Pulmonary artery endothelial cell (primary cell): Measurements from ENCODE around the gene NADK2. TPM values are rescaled to one million over a fixed set of nuclear protein-coding genes. Genes with fewer than 3 reads are reported as not detected.
"Not testable (repeated sequence)": the region's sequence is repeated elsewhere in the genome, so short reads cannot be mapped to it uniquely, and the experiment has no call there.

Source experiments
- DNase-seq: peaks from one replicate; pipeline ENCODE4 v3.0.0-alpha.2; 2011; ENCODE audit warnings: low read depth, low spot score
- total RNA-seq: library from RNA; depleted of rRNA; stranded (reverse); fragments of >200 nt; gene quantifications from 2 replicates; pipeline ENCODE4 v1.2.3, GENCODE V29; 2014

The NADK2 gene
- 16.2 and 22.4 TPM in 2 replicates for total RNA-seq

- peak; percentile 86 for DNase-seq
Measured at GRCh38 chr5:36241631-36242533, at the start of gene NADK2. TSS of gene NADK2 (minus strand) at chr5:36241925. CDS start at chr5:36241798, 127 bp downstream.

- no peak for DNase-seq
Measured at GRCh38 chr5:36285837-36286615, 44.3 kb upstream of the NADK2 start.

- not testable (repeated sequence) for DNase-seq
Measured at GRCh38 chr5:36283775-36284174, 42.0 kb upstream of the NADK2 start.

GRCh38 chr5:36281626-36282025 lies 39.9 kb upstream of the NADK2 start:
- no peak for DNase-seq

- no peak for DNase-seq
Measured at GRCh38 chr5:36279054-36279698, 37.5 kb upstream of the NADK2 start.

GRCh38 chr5:36277521-36278176 lies 35.9 kb upstream of the NADK2 start:
- no peak for DNase-seq

DNA sequence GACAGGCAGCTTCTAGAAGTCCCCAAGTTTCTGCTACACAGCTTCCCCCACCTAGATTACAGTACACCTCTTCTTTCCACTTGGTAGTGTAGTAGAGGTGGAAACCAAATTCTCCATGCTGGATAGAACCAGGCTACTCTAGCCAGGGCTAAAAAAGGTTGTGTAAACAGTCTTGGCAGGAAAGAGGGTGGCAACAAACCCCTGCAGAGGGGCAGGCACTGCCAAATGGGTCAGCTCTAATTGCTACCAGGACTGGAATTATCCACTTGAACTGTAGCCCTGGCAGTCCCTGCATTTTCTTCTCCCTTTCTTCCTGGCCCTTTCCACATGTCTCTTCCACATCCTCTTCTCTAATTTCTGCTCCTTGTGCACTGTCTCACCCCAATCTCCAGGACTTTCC lies 35.1 kb upstream of the NADK2 start:
- DNase-seq = no peak

DNA sequence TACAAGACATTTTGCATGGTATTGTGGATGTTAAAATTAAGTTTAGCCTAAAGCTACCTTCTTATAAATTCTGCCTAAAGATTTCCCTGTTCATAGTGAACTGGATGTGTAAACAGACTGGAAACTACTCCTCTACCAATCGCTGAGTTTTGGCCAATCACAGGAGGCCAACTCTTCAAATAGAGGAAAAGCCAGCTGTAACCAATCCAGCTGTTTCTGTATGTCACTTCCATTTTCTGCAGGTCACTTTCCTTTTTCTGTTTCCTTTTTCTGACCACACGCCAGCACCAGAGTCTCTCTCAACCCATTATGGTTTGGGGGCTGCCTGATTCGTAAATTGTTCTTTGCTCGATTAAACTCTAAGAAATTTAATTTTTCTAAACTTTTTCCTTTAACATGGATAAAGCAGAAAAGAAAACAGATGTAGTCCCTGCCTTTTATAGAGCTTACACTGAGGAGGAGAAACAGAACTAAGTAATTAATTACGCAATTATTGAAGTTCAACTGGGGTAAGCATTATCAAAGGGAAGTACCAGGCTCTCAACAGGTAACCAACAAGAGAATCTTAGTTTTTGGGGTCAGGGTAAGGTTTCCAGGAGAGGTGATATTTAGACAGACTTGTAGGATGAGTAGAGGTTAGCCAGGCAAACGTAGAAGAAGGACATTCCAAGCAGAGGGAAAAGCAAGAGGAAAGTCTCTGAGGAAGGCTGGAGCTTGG lies 32.2 kb upstream of the NADK2 start:
- no peak for DNase-seq

DNA sequence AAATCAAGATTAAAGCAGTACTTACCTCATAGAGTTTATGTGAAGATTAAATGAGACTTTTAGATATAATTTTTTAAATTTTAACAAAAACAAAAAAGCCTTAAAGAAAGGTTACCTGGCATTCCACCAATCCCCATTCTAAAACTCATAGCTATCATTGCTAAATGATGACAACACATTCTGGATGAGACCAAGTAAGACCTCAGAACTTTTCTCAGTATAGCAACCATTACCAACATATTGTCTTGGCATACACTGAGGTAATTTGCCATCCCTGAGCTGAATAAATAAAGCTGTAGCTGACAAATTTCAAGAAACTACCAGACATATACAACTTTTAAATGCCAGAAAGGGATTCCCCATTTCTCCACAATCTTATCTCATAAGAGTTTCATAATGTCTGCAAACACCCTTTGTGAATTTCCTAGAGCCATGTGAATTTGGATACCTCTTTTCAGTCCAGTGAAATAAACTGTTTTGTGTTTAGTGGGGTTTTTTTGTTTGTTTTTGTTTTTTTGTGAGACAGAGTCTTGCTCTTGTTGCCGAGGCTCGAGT lies 30.5 kb upstream of the NADK2 start:
- no peak for DNase-seq

DNA sequence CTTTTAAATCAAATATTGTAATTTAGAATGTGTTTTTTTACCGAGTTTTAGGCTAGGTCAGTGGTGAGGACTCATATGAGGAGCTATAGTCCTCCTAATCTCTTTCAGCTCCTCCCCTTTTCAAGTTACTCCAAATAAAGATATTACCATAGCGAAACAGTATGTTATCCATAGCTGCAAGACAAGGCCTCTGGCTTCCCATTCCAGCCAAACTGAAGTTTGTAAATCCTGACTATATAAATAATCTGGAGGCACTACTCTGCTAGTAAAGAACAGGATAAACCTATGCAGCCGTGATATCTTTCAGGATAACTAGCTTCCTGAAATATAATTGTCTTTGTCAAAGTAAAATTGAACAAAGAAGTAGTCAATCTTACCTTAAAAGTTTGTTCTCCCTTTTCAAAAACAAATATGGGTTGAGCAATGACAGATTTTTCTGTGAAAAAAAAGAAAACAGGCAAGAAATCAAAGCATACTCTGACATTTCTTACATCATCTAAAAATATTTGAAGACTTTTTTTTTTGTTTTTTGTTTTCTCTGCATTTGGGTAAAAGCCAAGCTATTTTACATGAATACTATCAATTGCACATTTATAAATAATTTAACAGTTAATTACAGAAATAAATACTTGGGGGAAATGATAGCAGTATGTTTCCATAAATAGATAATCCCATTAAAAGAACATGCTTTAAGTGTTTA lies 29.3 kb upstream of the NADK2 start:
- DNase-seq = no peak

- DNase-seq = no peak
Measured at GRCh38 chr5:36270175-36270574, 28.4 kb upstream of the NADK2 start.

GRCh38 chr5:36269478-36269877 lies 27.8 kb upstream of the NADK2 start:
- no peak for DNase-seq

DNA sequence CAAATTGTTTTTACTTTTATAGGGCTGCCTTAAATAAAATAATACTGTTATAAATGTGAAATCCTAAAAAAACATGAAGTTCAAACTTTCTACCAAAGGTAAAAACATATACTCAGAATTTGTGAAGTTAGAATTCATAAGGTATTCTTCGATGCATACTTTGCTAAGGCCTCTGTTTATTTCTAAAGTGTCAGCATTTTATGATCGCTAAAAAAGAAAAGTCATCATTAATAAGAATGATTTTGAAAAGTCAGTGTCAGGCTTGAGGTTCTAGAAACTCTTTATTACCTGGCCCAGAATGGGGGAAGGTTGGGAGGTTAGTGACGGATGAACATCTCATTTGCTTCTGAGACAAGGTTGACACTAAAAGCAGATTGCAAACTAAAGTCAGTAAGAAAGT lies 26.2 kb upstream of the NADK2 start:
- DNase-seq = no peak

GRCh38 chr5:36264202-36264760 lies 22.6 kb upstream of the NADK2 start:
- no peak for DNase-seq

- no peak for DNase-seq
Measured at GRCh38 chr5:36261186-36261585, 19.5 kb upstream of the NADK2 start.

DNA sequence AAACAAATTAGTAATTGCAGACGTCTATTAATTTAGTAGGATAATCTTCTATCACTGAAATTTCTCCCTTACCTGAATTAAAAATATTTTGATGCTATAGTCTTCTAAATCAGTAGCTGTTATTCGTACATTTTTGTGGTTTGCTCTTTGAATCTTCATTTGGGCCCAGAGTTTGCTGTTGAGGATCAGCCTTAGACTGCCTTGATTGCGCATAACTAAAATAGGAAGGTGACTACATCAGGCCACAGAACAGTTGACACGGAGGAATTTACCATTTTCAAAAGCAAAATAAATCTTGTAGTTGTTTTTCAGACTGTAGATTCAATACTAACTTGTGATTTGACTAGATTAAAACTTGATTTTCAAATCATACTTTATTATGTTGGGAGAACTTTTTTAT lies 11.8 kb upstream of the NADK2 start:
- no peak for DNase-seq

GRCh38 chr5:36252722-36253365 lies 11.1 kb upstream of the NADK2 start:
- DNase-seq = no peak

DNA sequence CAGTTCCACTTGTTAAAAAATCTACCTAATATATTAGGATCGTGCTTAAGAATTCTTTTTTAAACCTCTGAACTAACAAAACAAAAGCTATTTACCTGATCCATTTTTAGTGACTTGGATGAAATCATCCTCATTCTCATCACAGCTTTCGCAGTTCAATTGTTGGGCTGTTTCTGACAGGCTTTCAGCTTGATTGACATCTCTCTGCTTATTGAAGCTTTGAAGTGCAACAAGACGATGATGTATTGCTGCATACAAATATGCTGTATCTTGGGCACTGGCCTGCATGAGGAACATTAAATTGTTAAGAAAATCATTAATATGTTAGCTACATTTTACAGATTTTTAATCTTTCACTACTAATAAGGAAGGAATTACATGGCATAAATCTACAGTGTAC lies 9.5 kb upstream of the NADK2 start:
- DNase-seq = no peak

GRCh38 chr5:36250427-36250826 lies 8.7 kb upstream of the NADK2 start:
- DNase-seq = no peak
